ENCODE results near the gene FLAD1. TPM values are rescaled to one million over a fixed set of nuclear protein-coding genes. Genes with fewer than 3 reads are reported as not detected.

FLAD1 gene
- total and polyA plus RNA-seq, 12 donors, result 21.6 to 65.5 (median 30.8) TPM

DNA sequence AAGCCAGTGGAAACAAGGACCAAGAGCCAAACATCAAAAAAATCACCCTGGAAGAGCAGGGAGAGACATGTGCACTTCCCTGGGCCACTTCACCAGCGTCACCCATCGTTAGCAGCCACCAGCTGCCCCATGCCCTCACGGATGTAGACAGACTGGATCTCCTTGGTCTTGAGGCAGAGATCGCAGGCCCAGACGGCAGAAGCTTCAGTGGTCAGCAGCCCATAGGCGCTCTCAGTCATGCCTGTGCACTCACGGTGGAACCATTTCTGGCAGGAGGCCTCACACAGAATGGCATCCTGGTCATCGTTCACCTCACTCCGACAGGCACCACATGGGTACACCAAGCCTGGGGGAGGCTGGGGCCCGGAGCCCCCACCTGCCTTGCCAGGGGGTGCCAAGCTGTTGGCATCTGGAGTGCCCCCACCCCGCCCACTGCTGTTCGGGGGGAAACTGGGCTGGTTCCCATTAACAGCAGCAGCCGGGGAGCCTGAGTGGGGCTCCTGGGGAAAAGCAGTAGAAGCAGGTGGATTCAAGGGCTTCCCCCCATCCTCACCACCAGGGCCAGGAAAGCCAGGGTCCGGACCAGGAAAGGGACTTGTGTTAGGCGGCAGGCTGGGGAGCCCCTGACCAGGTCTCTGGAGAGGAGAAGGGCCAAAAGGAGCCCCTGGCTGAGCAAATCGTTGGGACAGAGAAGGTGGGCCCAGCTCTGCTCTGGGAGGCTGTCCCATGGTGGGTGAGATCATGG lies 24.3 kb upstream of the FLAD1 start:
- Histone ChIP-seq H3K27me3 (no peaks in the 10 kb centered on the region), H3K27ac (peak overlapping the region in 1 of 5 donors; percentile 6), H3K4me1 (replicated peaks in 1 of 2) (peaks cover 35 to 51% of the 10 kb centered on the region in 2 donors), H3K9me3 (replicated peaks in 1 of 3) (no peaks in the 10 kb centered on the region), H3K4me3 (no peak overlapping the region), H3K36me3 (replicated peaks in 1 of 2) (peaks cover 0 to 31% of the 10 kb centered on the region in 2 donors)
- DNase-seq, result no peak
- intact Hi-C loops (cut with DNase I), result no loop called here
- no peak for TF ChIP-seq POLR2A (IDR thresholded peaks at IDR 0.05)
- TF ChIP-seq, protein P1, sequence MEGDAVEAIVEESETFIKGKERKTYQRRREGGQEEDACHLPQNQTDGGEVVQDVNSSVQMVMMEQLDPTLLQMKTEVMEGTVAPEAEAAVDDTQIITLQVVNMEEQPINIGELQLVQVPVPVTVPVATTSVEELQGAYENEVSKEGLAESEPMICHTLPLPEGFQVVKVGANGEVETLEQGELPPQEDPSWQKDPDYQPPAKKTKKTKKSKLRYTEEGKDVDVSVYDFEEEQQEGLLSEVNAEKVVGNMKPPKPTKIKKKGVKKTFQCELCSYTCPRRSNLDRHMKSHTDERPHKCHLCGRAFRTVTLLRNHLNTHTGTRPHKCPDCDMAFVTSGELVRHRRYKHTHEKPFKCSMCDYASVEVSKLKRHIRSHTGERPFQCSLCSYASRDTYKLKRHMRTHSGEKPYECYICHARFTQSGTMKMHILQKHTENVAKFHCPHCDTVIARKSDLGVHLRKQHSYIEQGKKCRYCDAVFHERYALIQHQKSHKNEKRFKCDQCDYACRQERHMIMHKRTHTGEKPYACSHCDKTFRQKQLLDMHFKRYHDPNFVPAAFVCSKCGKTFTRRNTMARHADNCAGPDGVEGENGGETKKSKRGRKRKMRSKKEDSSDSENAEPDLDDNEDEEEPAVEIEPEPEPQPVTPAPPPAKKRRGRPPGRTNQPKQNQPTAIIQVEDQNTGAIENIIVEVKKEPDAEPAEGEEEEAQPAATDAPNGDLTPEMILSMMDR (IDR thresholded peaks at IDR 0.05), result no peak
- 85 to 90% (median 87%) methylated on average over 10 to 16 of the region's 16 CpGs for whole genome bisulfite sequencing, 4 donors

DNA sequence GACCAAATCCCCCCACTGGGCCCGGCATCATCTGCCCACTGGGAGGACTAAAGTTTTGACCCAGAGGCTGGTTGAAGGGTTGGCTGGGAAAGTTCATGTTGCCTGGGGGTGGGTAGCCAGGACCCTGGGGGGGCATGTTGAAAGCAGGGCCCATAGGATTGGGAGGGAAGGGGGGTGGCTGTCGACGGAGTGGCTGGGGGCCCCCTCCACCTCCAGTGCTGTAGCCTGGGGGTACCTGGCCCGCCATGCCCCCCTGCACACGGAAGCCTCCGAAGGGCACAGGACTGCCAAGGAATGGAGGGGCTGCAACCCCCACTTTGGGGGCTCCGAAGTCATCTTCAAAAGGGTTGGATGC lies 23.7 kb upstream of the FLAD1 start:
- Histone ChIP-seq H3K27me3 (no peaks in the 10 kb centered on the region), H3K4me3 (no peak overlapping the region), H3K4me1 (replicated peaks in 1 of 2) (peaks cover 30 to 45% of the 10 kb centered on the region in 2 donors), H3K27ac (no peak overlapping the region), H3K36me3 (replicated peaks in 1 of 2) (peaks cover 0 to 37% of the 10 kb centered on the region in 2 donors), H3K9me3 (replicated peaks in 1 of 3) (no peaks in the 10 kb centered on the region)
- intact Hi-C loops (cut with DNase I), result no loop called here
- TF ChIP-seq, protein P1 (IDR thresholded peaks at IDR 0.05), result no peak
- no peak for TF ChIP-seq POLR2A (IDR thresholded peaks at IDR 0.05)
- DNase-seq, result no peak
- 87 to 93% (median 90%) methylated on average over 4 to 7 of the region's 7 CpGs for WGBS, 4 donors

DNA sequence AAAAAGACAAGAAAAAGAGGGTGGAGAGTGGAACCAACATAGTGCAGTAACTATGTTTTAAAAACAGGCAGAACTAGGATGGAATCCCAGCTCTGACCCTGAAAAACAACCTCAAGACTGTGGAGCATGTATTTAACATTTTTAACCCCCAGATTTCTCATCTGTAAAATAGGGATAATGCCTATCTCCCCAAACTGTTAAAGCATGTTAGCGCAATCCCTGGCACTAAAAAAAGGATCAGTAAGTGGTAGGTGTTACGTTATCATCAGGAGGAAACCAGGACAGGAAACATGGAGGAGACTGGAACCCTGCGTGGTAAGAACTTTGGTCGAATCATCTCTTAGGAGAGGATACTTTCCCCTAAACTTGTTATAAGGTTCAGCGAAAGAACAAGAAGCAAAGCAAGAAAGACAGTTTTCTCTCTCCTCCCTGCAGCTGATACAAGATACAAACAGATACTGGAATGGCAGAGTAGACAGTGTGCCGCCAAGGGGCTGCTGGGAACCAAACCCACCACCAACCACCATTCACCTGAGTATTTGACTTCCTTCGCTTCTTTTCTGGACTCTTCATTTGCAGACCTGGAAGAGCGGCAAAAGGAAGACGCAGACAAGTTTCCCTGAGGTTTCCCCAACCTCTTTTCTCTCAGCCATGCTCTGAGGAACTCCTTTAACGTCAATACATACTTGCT lies 22.6 kb upstream of the FLAD1 start:
- Histone ChIP-seq H3K27me3 (no peaks in the 10 kb centered on the region), H3K4me1 (replicated peaks in 1 of 2) (peaks cover 19 to 33% of the 10 kb centered on the region in 2 donors), H3K9me3 (replicated peaks in 1 of 3) (no peaks in the 10 kb centered on the region), H3K4me3 (peak overlapping the region; percentile 45 to 86 (median 71)), H3K36me3 (replicated peaks in 1 of 2) (peaks cover 0 to 49% of the 10 kb centered on the region in 2 donors), H3K27ac (peak overlapping the region; percentile 94 to 99 (median 96))
- TF ChIP-seq, protein P1 (IDR thresholded peaks at IDR 0.05), result no peak
- no peak for TF ChIP-seq POLR2A (IDR thresholded peaks at IDR 0.05)
- intact Hi-C loops (cut with DNase I), result loop anchor here in 1 of 2 donors (5.0 kb wide), 1 partner anchor 37 kb away; no protein-coding TSS in a partner anchor
- WGBS, 4 donors, result 12 to 24% (median 16%) methylated on average over 10 of the region's 10 CpGs
- DNase-seq, result no peak

Measured in adrenal gland (tissue), 12 donors.